Measurements from ENCODE around the gene LYPD6.

- TF ChIP-seq, protein P1, sequence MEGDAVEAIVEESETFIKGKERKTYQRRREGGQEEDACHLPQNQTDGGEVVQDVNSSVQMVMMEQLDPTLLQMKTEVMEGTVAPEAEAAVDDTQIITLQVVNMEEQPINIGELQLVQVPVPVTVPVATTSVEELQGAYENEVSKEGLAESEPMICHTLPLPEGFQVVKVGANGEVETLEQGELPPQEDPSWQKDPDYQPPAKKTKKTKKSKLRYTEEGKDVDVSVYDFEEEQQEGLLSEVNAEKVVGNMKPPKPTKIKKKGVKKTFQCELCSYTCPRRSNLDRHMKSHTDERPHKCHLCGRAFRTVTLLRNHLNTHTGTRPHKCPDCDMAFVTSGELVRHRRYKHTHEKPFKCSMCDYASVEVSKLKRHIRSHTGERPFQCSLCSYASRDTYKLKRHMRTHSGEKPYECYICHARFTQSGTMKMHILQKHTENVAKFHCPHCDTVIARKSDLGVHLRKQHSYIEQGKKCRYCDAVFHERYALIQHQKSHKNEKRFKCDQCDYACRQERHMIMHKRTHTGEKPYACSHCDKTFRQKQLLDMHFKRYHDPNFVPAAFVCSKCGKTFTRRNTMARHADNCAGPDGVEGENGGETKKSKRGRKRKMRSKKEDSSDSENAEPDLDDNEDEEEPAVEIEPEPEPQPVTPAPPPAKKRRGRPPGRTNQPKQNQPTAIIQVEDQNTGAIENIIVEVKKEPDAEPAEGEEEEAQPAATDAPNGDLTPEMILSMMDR (IDR thresholded peaks at IDR 0.05): no peak
- TF ChIP-seq EZH2 (IDR thresholded peaks at IDR 0.05): no peak
Measured at GRCh38 chr2:149344105-149344504, 13.7 kb downstream of the LYPD6 start.
